GM13976 (cell line): ENCODE measurements around the gene SSH2.
A peak's percentile ranks its signal among the peaks of the same experiment; 100 is the strongest.
"Not testable (repeated sequence)": the region's sequence is repeated elsewhere in the genome, so short reads cannot be mapped to it uniquely, and the experiment has no call there.

Source experiments
- DNase-seq: peaks from one replicate; pipeline ENCODE4 v3.0.0; 2012; ENCODE audit warnings: low spot score
- CTCF ChIP-seq: IDR thresholded peaks from 2 replicates; pipeline ENCODE4 v1.5.1; 2012; ENCODE audit warnings: borderline replicate concordance, mild to moderate bottlenecking; ENCODE audit not compliant: insufficient read depth; ENCODE audit errors: extremely low read depth, missing control alignments, control extremely low read depth
- in situ Hi-C: fragments of 300-500 bp; cut with MboI; formaldehyde crosslinking; loops from one replicate; pipeline ENCODE4 v1.12.0; 2022; ENCODE audit warnings: low sequenced_read_pairs, mixed read lengths, inconsistent platforms; ENCODE audit not compliant: unreplicated experiment

The SSH2 gene

DNA sequence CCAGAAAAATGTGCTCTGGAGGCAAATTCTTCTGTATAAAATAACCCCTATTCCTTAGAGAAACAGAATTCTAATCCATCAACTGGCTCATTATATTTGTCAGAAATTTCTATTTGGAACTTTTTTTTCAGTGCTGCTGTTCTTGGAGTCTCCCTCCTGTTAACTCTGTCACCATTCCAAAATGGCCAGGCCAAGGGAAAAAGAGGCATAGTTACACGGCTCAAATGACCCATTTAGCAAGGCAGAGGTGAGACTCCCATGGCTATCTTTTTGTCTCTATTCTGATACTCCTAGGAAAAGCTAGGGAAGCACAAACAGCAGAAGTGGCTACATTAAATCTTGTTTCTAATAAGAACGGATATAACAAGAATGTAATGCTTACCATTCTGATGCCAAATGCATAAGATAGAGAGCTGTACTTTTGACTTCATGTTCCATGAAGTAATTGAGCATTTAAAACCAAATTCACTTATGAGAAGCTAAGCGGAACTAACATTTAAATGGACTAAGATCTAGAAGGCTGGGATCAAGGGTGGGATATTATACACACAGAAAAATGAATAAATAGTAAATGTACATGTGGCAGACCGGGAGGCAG lies 242.9 kb downstream of the SSH2 start:
- in situ Hi-C loops, result no loop called here
- TF ChIP-seq CTCF, result no peak
- DNase-seq, result no peak

GRCh38 chr17:29683481-29683880 lies 246.5 kb downstream of the SSH2 start:
- DNase-seq, result no peak
- TF ChIP-seq CTCF, result no peak
- in situ Hi-C loops, result no loop called here

- in situ Hi-C loops, result no loop called here
- TF ChIP-seq CTCF, result no peak
- no peak for DNase-seq
Observed at GRCh38 chr17:29682987-29683386, 247.0 kb downstream of the SSH2 start.

DNA sequence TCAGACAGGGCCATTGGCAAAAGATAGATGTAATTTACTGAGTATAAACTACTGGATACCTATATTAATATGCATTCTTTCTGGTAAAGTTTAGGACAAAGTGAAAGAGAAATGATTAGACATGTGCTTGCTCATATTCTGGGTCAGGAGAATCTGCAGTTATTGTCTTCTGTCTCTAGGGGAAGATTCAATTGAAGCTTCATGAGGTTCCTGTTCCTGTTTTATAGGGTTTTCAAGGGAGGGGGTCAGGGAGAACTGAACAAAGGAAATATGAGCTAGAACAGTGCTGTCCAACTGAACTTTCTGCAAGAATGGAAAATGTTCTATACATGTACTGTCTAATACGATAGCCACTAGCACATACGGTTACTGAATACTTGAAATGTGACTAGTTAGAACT lies 248.0 kb downstream of the SSH2 start:
- peak; percentile 41 for DNase-seq
- in situ Hi-C loops, result no loop called here
- TF ChIP-seq CTCF, result no peak

DNA sequence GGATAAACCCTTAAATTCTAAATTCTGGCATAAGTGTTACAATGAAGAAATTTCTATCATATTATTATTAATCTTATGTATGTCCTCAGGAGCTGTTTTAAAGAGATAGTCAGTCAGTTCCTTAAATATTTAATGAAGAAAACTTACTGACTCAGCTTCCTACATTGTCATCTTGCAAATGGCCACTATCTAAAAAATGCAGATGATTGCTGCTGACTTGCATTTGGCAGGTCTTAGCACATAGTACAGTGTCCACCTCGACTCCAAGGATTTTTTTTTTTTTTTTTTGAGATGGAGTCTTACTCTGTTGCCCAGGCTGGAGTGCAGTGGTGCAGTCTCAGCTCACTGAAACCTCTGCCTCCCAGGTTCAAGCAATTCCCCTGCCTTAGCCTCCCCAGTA lies 252.2 kb downstream of the SSH2 start:
- no peak for TF ChIP-seq CTCF
- DNase-seq, result no peak
- in situ Hi-C loops, result no loop called here

DNA sequence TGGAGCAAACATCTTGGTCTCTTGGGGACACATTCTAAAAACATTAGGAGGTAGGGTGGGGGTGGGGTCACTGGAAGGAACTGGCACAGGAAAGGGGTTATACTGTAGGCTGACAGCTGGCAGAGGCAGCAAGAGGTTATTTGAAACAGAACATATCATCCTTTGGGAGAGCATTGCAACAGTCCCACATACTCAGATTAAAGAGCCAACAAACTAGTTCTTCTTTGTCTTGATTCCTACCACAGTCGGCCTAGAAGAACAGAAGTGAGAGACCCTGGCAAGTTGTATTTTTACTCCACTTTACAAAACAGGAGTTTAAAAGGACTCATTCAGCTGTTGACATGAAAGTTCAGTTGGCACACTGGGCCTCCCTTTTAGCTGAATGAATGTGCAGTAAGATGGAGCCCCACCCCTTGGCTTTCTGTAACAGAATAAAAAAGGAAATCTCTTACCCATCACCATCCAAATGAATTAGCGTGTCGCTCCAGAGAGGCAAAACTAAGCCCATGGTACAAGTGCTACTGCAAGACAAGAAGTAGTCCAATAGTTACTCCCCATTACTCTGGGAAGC lies 252.7 kb downstream of the SSH2 start:
- no peak for TF ChIP-seq CTCF
- DNase-seq, result no peak
- in situ Hi-C loops, result no loop called here

- in situ Hi-C loops, DNase-seq: not testable (repeated sequence)
Observed at GRCh38 chr17:29675961-29676360, 254.1 kb downstream of the SSH2 start.
